ENCODE results near the gene EYA2.
"Not testable (repeated sequence)": the region's sequence is repeated elsewhere in the genome, so short reads cannot be mapped to it uniquely, and the experiment has no call there.

EYA2 gene

DNA sequence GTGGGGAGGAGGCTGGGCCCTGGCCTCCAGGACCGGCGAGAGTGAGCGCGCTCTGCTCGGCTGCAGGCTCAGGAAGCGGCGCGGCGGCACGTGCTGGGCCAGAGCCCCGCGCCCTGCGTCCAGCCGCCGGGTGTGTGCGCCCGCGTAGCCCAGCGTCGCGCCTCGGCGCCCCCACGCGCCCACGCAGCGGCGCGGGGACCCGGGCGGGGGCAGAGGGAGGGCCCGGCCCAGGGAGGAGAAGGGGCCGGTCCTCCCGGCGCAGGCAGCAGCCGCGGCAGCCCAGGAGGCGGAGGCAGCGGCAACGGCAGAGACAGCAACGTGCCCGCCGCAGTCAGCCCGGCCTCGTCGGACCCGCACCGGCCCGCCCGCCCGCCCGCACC lies at the start of gene EYA2:
TSS of gene EYA2 (plus strand) at position 265 of the 380 bp plus-strand sequence. CDS start 95,168 bp downstream, outside the sequence.
- DNase-seq, result no peak

DNA sequence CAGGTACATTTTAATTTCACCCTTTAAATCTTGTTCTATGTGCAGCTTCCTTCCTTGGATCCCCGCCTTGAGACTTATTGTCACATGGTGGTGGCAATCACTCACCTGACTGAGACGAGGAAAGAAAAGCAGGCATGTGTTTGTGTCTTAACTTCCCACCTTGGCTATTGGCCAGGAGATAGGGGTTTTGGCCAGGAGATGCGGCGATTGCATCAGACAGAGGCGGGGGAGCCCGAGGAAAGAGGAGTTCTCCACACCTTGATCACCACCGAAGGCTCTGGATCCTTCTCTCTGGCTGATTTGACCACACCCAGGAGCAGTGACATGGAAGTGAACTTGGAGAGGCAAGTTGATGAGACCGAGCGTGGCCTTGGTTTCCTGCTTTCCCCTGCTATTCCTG lies 49.7 kb upstream of the EYA2 start:
- no peak for DNase-seq

DNA sequence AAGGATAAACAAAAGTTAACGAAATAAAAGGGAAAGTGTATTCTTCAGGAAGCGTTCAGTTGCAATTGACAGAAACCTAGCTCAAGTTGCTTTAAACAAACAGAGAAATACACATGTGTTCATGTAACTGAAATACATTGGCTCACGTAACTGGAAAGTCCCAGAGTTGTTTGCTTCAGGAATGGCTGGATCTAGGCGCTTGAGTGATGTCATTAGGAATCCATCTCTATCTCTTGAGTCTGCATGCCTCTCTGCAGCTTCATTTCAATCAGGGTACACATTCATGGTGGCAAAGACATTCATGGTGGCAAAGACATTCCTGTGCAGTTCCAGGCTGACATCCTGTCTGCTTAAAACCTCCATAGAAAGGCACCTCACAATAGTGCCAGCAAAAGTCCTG lies 45.4 kb upstream of the EYA2 start:
- no peak for DNase-seq

- no peak for DNase-seq
These were observed 44.9 kb upstream of the EYA2 start for GRCh38 chr20:46849751-46850150.

GRCh38 chr20:46850416-46850815 lies 44.2 kb upstream of the EYA2 start:
- DNase-seq, result no peak

- no peak for DNase-seq
These were observed 43.7 kb upstream of the EYA2 start for GRCh38 chr20:46850896-46851295.

DNA sequence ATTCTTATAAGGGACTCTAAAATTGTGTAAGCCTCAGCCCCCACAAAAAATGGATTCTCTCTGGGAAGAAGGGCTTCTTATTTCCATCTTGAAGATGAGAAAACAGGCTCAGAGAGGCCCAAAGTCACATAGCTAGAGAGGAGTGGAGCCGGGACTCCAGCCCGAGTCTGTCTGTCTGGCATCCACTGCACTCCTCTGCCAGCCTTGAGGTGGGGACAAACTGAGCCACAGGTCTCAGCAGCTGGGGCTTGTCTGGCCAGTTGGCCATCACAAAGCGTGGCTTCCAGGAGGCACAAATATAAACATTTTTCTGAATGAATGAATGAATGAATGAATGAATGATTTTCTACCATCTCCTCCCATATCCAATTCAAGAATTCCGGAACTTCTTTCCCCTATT lies 42.9 kb upstream of the EYA2 start:
- DNase-seq, result no peak

GRCh38 chr20:46852313-46852712 lies 42.3 kb upstream of the EYA2 start:
- DNase-seq, result no peak

GRCh38 chr20:46853926-46854325 lies 40.7 kb upstream of the EYA2 start:
- no peak for DNase-seq

DNA sequence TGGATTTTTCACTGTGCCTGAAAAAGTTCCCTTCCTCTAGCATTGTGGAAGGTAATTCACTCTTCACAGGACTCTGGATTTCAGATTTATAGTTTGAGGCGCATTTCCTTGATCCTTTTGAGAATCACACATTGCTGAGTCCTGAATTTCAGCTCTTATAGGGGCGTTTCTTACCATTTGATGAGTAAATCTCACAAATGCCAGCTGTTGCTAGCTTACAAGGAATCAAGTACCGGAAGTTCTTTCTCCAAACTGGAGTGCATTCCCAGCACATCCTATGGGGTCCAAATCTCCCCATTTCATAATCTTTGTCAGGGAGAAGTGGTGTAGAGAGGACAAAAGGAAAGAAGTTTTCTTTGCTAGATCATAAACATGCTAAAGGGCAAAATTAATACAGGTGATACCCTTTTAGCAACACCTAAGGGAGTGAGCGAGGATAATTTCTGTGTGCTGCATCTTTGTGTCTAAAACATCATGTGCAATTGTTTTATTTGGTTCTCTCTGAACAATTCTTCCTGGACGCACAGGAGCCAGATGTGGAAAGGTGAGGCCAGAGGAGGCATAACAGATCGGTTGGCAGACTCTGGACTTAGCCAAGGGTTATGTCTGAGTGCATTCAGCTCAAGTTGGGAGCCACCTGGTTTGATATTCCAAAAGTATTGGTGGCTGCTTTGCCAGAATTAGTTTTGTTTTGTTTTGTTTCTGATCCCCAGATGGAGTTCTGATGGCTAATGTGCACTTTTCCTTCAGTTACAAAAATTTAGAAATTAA lies 37.4 kb upstream of the EYA2 start:
- DNase-seq, result no peak

GRCh38 chr20:46865824-46866223 lies 28.8 kb upstream of the EYA2 start:
- DNase-seq, result no peak

GRCh38 chr20:46870041-46870440 lies 24.6 kb upstream of the EYA2 start:
- DNase-seq, result no peak

DNA sequence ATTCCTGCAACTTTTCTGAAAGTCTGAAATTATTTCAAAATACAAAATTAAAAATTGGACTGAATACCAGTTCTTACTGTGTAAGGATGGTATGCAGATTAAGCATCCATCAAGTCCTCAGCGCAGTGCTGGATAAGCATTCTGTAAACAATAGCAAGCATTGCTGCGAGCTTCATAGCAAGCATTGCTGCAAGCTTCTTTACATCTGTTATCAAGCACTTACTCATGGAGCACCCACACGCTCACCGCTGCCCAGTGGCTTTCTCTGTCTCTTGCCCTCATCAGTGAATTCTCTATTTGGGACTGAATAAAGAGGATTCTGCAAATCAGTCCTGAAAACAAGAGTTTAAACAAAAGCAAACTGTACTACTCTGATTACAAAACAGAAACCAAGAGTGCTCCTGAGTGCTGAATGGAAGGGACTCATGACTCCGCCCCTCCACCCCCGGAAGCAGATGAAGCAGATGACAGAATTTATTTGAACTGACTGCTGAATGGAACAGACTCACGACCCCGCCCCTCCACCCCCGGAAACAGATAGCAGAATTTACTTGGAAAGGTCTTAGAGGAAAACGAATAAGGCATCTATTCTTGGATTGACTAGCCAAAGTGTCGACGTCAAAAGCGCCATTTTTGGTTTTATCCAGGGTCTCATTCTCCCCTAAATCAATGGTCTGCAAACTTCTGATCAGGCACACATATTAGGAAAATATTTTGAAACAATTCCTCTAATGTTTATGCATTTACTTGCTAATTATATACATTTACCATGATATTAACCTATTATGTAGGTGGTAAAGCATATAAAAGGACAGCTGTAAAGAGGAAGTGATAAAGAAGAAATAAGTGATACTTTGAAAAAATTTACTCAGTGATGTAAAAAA lies 22.1 kb upstream of the EYA2 start:
- DNase-seq, result no peak

DNA sequence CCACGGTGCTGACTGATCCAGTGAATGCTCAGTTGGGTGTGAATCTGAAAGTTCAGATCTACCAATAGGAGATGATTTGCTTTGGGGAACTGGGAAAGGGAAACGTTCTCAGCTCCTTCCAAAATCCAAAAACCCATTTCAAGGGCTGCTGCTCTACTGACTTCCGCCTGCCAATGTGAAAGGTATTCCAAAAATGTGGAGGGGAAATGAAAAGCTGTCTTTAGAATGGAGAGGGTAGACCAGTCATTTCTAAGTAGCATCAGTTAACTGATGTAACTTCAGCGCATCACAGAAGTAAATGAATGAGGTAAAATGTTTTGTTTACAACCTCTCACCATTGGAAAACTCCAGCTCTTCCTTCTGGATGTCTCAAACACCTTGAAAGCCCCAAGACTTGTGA lies 19.6 kb upstream of the EYA2 start:
- DNase-seq, result no peak

DNA sequence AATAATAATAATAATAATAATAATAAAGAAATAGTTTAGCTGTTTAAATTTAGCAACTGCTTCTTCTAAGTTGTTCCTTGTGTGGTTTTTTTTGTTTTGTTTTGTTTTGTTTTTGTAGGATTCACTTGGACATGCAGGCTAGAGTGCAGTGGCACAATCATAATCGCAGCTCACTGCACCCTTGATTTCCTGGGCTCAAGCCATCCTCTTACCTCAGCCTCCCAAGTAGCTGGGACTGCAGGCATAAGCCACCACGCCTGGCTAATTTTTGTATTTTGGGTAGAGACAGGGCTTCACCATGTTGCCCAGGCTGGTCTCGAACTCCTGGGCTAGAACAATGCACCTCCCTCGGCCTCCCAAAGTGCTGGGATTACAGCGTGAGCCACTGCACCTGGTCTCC lies 15.3 kb upstream of the EYA2 start:
- no peak for DNase-seq

DNA sequence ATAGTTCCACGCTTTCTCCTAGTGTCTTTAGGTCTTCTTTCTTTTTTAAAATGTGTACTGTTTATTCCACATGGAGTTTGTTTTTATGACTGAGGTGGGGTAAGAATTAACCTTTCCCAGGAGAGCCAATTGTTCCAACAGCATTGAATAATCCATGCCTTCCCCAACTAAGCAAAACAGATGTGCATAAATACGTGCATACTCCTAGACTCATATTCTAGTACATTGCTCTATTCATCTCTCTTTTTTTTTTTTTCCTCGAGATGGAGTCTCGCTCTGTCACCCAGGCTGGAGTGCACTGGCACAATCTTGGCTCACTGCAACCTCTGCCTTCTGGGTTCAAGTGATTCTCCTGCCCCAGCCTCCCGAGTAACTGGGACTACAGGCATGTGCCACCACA lies 14.7 kb upstream of the EYA2 start:
- not testable (repeated sequence) for DNase-seq

GRCh38 chr20:46883892-46884291 lies 10.8 kb upstream of the EYA2 start:
- DNase-seq, result no peak

DNA sequence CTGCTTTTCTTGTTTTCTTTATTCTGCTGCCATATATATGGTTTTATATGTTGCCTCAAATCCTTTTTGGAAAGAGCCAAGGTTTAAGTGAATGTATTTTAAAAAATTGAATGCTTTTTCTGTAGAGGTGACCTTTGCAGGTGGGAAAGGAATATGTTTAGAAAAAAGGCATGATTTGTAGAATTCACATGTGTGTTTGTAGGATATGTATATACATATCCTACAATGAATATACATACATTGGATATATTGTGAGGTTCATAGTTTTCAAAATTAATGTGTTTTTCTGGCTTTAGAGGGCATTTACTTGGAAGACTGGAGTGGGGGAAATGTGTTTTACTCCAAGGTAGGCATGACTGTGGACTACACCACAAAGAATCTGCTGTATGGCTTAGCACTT lies 4.0 kb upstream of the EYA2 start:
- no peak for DNase-seq

GRCh38 chr20:46893051-46893450 lies 1.6 kb upstream of the EYA2 start:
- no peak for DNase-seq

DNA sequence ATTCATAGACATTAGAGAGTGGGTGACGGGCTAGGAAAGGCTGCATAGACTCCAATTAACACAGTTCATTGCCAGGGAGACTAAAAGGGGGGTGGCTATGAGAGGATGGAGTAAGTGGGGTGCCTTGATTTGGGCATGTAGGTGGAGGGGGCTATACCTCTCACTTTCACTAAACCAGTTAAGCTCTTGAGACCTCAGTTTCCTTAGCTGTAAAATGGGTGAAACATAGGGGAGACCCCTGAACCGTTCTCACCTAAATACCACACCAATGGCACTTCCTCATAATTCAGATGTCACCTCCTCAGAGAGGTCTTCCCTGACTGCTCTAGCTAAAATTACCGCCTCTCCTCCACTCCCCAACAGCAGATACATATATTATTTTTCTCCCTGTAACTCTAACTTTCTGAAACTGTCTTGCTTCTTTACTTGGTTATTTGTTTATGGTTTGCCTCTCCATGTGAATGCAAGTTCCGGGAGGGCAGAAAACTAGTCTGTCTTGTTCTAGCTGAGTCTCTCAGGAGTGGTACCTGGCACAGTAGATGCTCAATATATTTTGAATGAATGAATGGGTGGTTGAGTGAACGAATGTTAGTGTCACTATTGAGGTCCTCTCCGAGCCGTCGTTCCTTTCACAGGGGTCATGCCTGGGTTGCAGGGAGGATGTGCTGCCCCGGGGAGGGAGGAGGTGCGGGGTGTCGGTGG lies 615 bp upstream of the EYA2 start:
- DNase-seq, result no peak

DNA sequence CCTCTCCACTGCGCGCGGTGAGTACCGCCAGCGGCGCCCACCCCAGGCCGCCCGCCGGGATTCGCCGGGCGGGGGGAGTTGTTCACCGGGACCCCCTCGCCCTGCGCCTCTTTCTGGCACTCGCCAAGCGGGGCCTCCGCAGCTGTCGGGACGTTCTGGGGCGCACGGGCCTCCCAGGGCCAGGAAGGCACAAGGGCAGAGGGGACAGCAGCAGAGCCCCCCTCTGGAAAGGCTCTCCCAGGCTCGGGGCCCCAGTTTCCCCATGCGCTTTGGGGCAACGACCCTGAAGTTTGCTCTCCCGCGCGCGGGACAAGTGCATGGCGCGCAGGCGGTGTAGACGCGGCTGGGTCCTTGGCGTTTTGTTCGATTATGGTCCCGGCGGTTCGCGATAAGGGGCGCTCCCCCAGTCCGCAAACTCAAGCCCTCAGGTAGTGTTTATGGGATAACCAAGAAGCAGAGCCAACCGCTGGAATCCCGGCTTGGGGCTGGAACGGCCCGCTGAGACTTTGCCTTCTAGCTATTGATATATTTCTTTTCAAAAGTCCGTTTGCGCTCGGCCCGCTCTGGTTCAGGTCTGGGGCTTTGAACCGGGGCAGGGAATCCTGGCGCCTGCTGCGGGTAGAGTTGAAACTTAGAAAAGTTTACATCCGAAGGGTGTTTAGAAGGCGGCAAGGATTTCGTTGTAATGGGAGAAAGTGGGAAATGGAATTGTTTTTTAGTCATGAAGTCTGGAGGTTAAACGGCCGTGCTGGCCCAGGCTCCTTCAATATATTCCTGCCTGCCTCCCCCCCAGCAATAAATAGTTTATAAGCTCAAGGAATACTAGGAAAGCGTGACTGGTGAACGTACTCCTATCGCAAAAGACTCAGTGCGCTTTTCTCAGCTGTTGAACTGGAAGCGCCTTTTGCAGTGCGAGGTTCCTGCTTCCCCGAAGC lies 595 bp downstream of the EYA2 start:
- DNase-seq, result no peak

GRCh38 chr20:46895906-46896242 lies 1.2 kb downstream of the EYA2 start:
- no peak for DNase-seq

Measured in stimulated activated CD4-positive, alpha-beta T cell treated with anti-CD3 and anti-CD28 coated beads, Interleukin-2, amount 100 ng/mL, for 48 hours (primary cell).